Activated CD4-positive, alpha-beta T cell treated with anti-CD3 and anti-CD28 coated beads, Interleukin-2, amount 50 U/mL, for 4 hours (primary cell): ENCODE measurements around the gene ZNF717.
"Not testable (repeated sequence)": the region's sequence is repeated elsewhere in the genome, so short reads cannot be mapped to it uniquely, and the experiment has no call there.

ENCODE experiments used
- DNase-seq, 2 experiments: peaks; one replicate each; pipeline ENCODE4 v3.0.0-alpha.2; 2020

ZNF717 gene

DNA sequence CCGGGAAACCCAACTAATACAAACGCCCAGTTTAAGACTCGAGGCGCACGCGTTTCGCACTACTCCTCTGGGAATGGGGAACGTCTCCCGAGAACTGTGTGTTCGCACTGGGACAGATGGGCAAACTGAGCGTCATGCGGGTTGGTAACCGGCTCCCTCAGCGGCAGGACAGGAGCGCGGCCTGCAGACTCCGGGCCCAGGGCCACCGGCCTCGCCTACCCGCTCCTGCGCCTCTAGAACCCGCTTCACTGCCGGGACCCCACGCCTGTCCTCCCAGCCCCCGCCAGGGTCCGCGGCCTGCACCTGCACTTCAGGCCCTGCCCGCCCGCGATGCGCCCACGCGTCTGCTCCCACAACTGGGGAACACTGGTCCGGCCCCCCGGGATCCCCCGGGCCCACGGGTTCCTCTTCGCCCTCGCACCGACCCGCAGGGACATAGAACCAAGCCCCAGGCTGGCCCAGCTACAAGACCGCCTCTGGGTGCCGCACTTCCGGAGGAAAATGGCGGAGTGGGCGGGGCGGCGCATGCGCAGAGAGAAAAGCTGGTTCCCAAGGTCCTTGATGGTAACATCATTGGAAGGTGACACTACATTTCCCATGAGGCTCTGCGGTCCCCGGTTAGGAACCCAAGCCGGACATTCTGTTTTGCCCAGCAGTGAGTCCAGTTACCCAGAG, at the start of gene ZNF717:
ZNF717 (minus strand) TSS at position 469 of the 675 bp plus-strand sequence. CDS start 2,187 bp downstream, outside the sequence.
- peak; percentile 90 to 92 for DNase-seq

DNA sequence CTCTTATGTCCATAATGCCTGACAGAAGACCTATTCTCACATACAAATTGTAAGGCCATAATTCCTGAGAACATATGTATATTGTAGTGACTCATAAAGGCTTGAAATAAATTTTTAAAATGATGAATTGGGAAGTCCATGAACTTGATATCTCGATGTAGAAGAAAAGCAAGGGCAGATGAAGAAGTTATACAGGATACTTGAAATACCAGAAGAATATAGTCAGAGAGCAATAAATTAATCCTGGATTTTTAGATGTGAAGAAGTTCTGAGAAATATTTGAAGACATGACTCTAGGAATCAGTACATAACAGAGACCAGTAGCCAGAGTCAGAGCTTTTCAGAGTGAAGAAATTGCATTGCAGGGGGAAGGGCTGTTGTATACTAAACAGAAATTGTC, 45.7 kb upstream of the ZNF717 start:
- DNase-seq, result not testable (repeated sequence)

DNA sequence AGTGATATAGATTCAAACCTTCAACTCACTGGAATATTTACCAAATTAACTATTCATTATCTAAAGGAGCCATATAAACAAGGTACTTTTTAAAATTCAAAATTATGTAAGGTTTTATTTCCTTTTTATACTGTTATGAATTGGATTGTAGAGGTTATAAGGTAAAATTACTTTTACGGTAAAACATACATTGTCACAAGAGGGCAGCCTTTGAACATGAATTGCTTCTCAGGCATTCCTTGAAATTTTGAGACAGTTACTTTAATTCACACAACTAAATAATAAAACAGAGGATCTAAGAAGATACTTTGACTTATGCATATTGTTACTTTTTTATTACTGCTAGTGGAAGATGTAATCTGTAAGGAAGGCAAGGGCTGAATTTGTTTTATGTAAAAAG, 32.7 kb upstream of the ZNF717 start:
- DNase-seq, result not testable (repeated sequence)

DNA sequence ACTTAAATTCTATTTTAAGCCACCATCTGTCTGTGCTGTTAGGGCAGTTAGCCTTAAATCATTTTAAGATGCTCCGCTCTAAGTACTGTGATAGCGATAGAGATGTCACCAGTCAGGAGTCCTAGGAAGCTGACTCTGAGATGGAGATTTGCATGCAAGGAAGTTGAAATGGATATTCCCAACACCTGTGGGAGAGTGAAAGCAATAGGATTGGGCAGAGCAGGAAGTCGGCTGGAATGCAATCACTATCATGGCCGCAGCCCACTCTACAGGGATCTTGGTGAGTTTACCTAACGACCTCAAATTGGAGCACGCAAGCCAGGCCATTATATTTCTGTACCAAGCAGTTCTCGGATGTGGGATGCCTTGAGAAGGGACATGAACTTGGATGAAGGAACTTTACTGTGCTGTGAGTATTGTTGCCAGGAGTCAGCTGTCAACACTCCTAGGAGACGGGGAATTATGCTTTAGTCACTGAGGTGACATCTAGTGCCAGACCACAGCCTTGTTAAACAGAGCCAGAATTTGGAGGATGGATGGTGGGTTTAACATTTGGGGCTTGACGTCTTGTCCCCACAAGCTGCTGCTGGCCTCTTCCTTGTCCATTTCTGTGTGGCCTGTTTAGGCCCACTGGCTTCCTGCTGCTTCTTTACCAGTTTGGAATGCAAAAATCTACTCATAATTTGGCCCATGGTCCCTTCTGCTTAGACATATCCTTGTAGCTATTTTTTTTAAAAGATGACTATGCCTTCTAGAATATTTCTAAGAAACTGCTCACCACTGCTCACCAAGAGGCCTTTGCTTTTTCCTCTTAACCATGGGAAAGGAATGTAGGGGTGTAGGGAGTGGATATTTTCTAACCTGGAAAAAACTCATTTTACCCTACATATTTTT, 31.2 kb upstream of the ZNF717 start:
- not testable (repeated sequence) for DNase-seq

DNA sequence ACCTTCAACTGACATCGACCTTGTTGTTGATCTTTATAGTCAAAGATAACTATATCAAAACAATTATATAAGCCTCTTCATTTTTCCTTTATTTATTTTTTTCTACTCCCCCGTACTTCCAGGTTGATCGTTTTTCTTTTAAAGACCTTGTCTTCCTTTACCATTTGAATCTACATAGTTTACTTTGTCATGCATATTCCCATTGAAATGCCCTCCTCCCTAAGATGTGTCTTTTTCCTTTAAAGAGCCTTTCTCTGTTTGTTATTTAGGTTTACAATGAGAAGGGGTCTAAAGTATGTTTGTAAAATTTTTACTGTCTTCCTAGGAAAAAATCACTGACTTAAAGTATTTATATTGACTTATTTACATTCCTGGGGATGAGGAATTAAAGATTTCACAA, 29.4 kb upstream of the ZNF717 start:
- DNase-seq, result no peak

DNA sequence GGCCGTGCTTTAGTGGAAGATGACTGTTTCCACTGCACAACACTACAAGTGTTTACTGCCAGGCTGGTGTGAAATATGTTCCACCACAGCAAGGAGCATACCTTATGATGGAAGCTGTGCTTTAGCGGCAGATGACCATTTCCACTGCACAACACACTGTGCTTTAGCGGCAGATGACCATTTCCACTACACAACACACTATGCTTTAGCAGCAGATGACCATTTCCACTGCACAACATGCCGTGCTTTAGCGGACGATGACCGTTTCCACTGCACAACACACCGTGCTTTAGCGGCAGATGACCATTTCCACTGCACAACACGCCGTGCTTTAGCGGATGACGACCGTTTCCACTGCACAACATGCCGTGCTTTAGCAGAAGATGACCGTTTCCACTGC, 2.8 kb downstream of the ZNF717 start:
- no peak for DNase-seq

DNA sequence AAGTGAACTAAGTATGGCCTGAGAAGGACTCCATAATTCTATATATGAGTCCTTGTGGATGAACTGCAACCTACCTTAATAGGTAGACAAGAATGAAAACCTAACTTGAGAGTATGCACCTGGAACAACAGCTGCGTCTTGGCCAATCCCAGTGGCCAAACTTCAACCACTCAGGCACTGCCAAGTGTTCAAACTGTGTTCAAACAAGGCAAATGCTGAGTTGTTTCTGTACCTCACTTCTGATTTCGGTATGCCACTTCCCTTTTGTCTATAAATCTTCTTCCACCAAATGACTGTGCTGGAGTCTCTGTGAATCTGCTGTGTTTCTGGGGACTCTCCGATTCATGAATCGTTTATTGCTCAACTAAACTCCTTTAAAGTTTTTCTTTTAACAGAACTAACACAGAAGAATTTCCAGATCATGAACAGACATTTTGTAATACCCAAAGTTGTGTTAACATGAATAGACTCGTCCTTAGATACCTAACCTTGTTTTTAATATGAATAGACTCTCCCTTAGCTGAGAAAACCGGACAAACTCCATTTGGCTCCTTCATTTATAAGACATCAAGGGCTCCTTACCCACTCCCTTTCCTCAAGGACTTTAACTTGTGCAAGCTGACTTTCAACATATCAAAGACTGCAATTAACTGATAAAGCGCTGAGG, 4.1 kb downstream of the ZNF717 start:
- DNase-seq, result no peak

DNA sequence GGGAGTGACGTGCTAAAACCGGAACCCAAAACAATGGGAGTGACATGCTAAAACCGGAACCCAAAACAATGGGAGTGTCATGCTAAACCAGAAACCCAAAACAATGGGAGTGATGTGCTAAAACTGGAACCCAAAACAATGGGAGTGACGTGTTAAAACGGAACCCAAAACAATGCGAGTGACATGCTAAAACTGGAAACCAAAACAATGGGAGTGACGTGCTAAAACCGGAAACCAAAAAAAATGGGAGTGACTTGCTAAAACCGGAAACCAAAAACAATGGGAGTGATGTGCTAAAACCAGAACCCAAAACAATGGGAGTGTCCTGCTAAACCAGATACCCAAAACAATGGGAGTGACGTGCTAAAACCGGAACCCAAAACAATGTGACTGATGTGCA, 7.6 kb downstream of the ZNF717 start:
- not testable (repeated sequence) for DNase-seq

DNA sequence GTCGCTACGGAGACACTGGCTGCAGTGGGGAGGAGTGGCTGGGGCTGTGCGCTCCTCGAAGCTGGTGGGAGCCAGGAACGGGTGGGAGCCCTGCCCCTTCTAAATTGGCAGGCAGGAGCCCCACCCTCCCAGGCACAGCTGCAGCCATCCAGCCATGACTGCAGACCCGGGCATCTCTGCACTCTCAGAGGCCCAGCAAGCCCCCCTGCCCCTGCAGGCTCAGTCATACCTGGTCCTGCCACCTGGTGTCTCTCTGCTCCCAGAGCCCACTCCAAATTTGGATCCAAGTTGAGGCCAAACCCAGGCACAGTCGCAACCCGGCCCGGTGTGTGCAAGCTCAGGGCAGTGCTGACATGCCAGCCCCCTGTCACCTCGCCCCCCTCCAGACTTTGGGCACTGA, 13.7 kb downstream of the ZNF717 start:
- DNase-seq, result not testable (repeated sequence)

DNA sequence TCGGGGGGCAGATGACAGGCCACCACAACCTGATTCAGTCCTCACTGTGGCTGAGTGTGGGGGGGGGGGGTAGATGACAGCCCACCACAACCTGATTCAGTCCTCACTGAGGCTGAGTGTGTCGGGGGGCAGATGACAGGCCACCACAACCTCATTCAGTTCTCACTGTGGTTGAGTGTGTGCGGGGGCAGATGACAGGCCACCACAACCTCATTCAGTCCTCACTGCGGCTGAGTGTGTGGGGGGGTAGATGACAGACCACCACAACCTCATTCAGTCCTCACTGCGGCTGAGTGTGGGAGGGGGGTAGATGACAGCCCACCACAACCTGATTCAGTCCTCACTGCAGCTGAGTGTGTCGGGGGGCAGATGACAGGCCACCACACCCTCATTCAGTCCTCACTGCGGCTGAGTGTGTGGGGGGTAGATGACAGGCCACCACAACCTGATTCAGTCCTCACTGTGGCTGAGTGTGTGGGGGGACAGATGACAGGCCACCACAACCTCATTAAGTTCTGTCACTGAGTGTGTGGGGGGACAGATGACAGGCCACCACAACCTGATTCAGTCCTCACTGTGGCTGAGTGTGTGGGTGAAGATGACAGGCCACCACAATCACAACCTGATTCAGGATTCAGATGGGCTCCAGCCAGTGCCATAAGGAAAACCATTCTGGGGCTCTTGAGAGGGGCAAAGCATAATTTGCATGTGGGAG, 16.9 kb downstream of the ZNF717 start:
- DNase-seq, result no peak

DNA sequence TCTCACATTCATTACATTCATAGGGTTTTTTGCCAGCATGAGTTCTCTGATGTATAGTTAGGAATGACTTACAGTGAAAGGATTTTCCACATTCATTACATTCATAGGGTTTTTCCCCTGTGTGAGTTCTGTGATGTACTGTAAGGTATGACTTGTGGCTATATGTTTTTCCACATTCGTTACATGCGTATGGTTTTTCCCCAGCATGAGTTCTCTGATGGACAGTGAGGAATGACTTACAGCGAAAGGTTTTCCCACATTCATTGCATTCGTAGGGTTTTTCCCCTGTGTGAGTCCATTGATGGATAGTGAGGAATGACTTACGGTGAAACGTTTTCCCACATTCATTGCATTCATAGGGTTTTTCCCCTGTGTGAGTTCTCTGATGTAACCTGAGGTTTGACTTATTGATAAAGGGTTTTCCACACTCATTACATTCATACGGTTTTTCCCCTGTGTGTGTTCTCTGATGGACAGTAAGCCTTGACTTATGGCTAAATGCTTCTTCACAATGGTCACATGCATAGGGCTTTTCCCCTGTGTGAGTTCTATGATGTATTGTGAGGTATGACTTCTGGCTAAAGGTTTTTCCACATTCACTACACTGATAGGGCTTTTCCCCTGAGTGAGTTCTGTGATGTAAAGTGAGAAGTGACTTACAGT, 47.4 kb downstream of the ZNF717 start:
- no peak for DNase-seq

DNA sequence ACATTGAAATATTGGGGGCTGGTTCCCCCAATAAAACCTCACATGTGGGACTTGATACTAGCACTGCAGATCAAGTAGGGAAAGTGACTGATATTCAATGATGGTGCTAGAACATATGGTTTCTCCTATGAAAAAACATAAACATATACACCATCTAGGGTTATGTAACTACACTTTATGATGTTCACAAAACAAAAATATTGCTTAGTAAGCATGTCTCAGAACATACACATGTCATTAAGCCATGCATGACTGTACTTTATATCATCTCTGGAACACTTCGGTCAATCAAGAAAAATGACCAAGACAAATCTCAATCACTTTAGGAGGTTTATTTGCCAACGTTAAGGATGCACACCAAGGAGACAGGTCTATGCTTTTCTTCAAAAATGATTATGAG, 57.4 kb downstream of the ZNF717 start:
- no peak for DNase-seq

DNA sequence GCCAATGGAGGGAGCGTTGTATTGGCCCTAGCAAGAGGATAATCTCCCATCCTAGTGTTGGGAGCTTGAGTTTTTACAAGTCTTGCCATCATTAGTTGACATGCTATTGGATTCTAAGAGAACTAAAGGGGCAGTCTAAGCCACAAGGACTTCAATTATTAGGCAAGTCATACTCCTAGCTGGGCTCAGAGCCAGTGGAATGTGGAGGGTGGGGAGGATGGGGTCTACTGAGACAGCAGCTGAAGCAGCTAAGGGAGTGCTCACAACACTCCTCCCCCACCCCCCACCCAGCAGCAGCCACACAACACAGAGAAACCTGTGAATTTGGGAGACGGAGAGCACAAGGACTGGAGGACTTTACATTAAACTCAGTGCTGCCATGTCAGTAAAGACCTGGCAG, 93.3 kb downstream of the ZNF717 start:
- DNase-seq, result no peak

DNA sequence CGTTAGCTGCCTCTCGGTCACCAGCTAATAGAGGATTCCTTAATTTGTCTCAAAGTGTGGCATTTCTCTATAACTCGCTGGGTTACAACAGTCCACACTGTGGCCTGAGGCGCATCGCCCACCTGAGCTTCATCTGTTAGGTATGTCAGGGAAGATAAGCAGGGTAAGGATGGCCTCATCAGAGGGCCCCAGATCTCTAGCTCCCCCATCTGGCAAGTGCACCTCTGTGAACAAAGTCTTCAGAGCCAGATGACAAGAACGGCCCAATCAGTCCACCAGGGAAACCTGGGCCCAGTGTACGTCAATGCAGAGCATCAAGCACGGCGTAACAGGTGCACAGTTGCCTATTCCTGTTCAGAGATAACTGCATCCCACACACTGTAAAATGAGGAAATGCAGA, 98.0 kb downstream of the ZNF717 start:
- DNase-seq, result no peak
